H9 (cell line): ENCODE data around the gene NKAIN2. TPM values are rescaled to one million over a fixed set of nuclear protein-coding genes. Genes with fewer than 3 reads are reported as not detected.

Experiments
- DNase-seq: peaks from one replicate; pipeline ENCODE4 v3.0.0-alpha.2; 2017
- H2AFZ ChIP-seq: one replicate; pipeline ENCODE4 v1.6.1; 2013; ENCODE audit warnings: mild to moderate bottlenecking, low read length, control low read depth, moderate library complexity
- H2AK5ac ChIP-seq: 2 replicates; pipeline ENCODE4 v1.6.1; 2013; ENCODE audit warnings: low read length, control low read depth, mixed read lengths; ENCODE audit not compliant: insufficient read length
- H2BK120ac ChIP-seq: one replicate; pipeline ENCODE4 v1.6.1; 2013; ENCODE audit warnings: low read depth, mild to moderate bottlenecking, low read length, control low read depth, inconsistent platforms; ENCODE audit not compliant: poor library complexity, severe bottlenecking
- H2BK12ac ChIP-seq: 2 replicates; pipeline ENCODE4 v1.6.1; 2013; ENCODE audit warnings: low read length, control low read depth, mixed read lengths, low read depth; ENCODE audit not compliant: insufficient read length
- H2BK15ac ChIP-seq: 2 replicates; pipeline ENCODE4 v1.6.1; 2013; ENCODE audit warnings: low read depth, low read length, control low read depth
- H2BK20ac ChIP-seq: one replicate; pipeline ENCODE4 v1.6.1; 2013; ENCODE audit warnings: low read depth, mild to moderate bottlenecking, low read length, control low read depth, inconsistent platforms; ENCODE audit not compliant: poor library complexity, severe bottlenecking
- H2BK5ac ChIP-seq: 2 replicates; pipeline ENCODE4 v1.6.1; 2013; ENCODE audit warnings: low read length, control low read depth, mixed read lengths; ENCODE audit not compliant: insufficient read length
- H3K14ac ChIP-seq: 2 replicates; pipeline ENCODE4 v1.6.1; 2013; ENCODE audit warnings: low read length, control low read depth; ENCODE audit not compliant: insufficient read depth
- H3K18ac ChIP-seq: 2 replicates; pipeline ENCODE4 v1.6.1; 2013; ENCODE audit warnings: low read depth, mild to moderate bottlenecking, mixed read lengths, low read length, control low read depth; ENCODE audit not compliant: insufficient read length
- H3K23ac ChIP-seq: 2 replicates; pipeline ENCODE4 v1.6.1; 2013; ENCODE audit warnings: low read length, control low read depth, mixed read lengths, low read depth; ENCODE audit not compliant: insufficient read length
- H3K23me2 ChIP-seq: 2 replicates; pipeline ENCODE4 v1.6.1; 2013; ENCODE audit warnings: low read depth, mild to moderate bottlenecking, mixed read lengths, low read length, control low read depth; ENCODE audit not compliant: insufficient read length, poor library complexity, severe bottlenecking
- H3K27ac ChIP-seq: 2 replicates; pipeline ENCODE4 v1.5.1; 2013; ENCODE audit warnings: low read length, control low read depth, mixed read lengths, low read depth; ENCODE audit not compliant: insufficient read length
- H3K27me3 ChIP-seq: 2 replicates; pipeline ENCODE4 v1.6.1; 2013; ENCODE audit warnings: low read length, control low read depth, inconsistent platforms; ENCODE audit not compliant: insufficient read depth
- H3K4ac ChIP-seq: 2 replicates; pipeline ENCODE4 v1.6.1; 2013; ENCODE audit warnings: low read depth, mild to moderate bottlenecking, control low read depth, inconsistent platforms, low read length, moderate library complexity
- H3K4me1 ChIP-seq: 2 replicates; pipeline ENCODE4 v1.6.1; 2013; ENCODE audit warnings: low read length, control low read depth, inconsistent platforms; ENCODE audit not compliant: insufficient read depth
- H3K4me2 ChIP-seq: 2 replicates; pipeline ENCODE4 v1.6.1; 2013; ENCODE audit warnings: low read length, control low read depth, mixed read lengths; ENCODE audit not compliant: insufficient read length, insufficient read depth
- H3K56ac ChIP-seq: 2 replicates; pipeline ENCODE4 v1.6.1; 2013; ENCODE audit warnings: low read depth, mild to moderate bottlenecking, mixed read lengths, low read length, control low read depth; ENCODE audit not compliant: insufficient read length
- H3K79me1 ChIP-seq: 2 replicates; pipeline ENCODE4 v1.6.1; 2013; ENCODE audit warnings: low read depth, mild to moderate bottlenecking, moderate library complexity, low read length, control low read depth, inconsistent platforms; ENCODE audit not compliant: insufficient read depth, poor library complexity, severe bottlenecking
- H3K79me2 ChIP-seq: 2 replicates; pipeline ENCODE4 v1.6.1; 2013; ENCODE audit warnings: low read length, control low read depth, inconsistent platforms; ENCODE audit not compliant: insufficient read depth
- H3K9ac ChIP-seq: 2 replicates; pipeline ENCODE4 v1.6.1; 2013; ENCODE audit warnings: low read length, control low read depth, mixed read lengths; ENCODE audit not compliant: insufficient read length; ENCODE audit errors: extremely low read depth
- H3K9me3 ChIP-seq: one replicate; pipeline ENCODE4 v1.6.1; 2013; ENCODE audit warnings: low read depth, low read length, inconsistent platforms; ENCODE audit not compliant: control insufficient read depth
- H3T11ph ChIP-seq: one replicate; pipeline ENCODE4 v1.6.1; 2013; ENCODE audit warnings: mild to moderate bottlenecking, low read length, control low read depth, inconsistent platforms
- H4K20me1 ChIP-seq: one replicate; pipeline ENCODE4 v1.6.1; 2013; ENCODE audit not compliant: control insufficient read depth, insufficient read length, insufficient read depth
- H4K5ac ChIP-seq: 2 replicates; pipeline ENCODE4 v1.6.1; 2013; ENCODE audit warnings: low read depth, mild to moderate bottlenecking, mixed read lengths, low read length, control low read depth; ENCODE audit not compliant: insufficient read length
- H4K8ac ChIP-seq: replicated peaks from 2 replicates; pipeline ENCODE4 v1.6.1; 2013; ENCODE audit warnings: low read length, control low read depth, mixed read lengths, low read depth; ENCODE audit not compliant: insufficient read length
- H4K91ac ChIP-seq: 2 replicates; pipeline ENCODE4 v1.6.1; 2013; ENCODE audit warnings: low read depth, mild to moderate bottlenecking, moderate library complexity, mixed read lengths, low read length, control low read depth; ENCODE audit not compliant: insufficient read length
- H3K27ac Mint-ChIP-seq, 3 experiments: 2 replicates in 2 of 3; 3 replicates in 1 of 3; pipeline ENCODE4 v1.8.0; 2020 to 2021; ENCODE audit warnings: mixed read lengths in 3 of 3, mild to moderate bottlenecking in 1 of 3, moderate library complexity in 1 of 3
- H3K27me3 Mint-ChIP-seq: 2 replicates; pipeline ENCODE4 v1.8.0; 2021; ENCODE audit warnings: low read depth, mild to moderate bottlenecking, moderate library complexity, mixed read lengths
- H3K36me3 Mint-ChIP-seq, 3 experiments: 2 replicates in 2 of 3; 3 replicates in 1 of 3; pipeline ENCODE4 v1.8.0; 2020 to 2021; ENCODE audit warnings: low read depth in 3 of 3, mixed read lengths in 3 of 3; ENCODE audit not compliant: insufficient read depth in 1 of 3
- H3K4me1 Mint-ChIP-seq, 2 experiments: 2 replicates each; pipeline ENCODE4 v1.8.0; 2020; ENCODE audit warnings: mixed read lengths in 2 of 2
- H3K4me3 Mint-ChIP-seq, 2 experiments: 2 replicates in 1 of 2; 3 replicates in 1 of 2; pipeline ENCODE4 v1.8.0; 2020 to 2021; ENCODE audit warnings: mild to moderate bottlenecking in 2 of 2, mixed read lengths in 2 of 2, moderate library complexity in 1 of 2
- H3K9me3 Mint-ChIP-seq, 2 experiments: 2 replicates in 1 of 2; 3 replicates in 1 of 2; pipeline ENCODE4 v1.8.0; 2020; ENCODE audit warnings: mild to moderate bottlenecking in 2 of 2, mixed read lengths in 2 of 2, moderate library complexity in 1 of 2
- CTCF ChIP-seq: fragments of 200-600 bp; sonication (generic); conservative IDR thresholded peaks from 3 replicates; pipeline ENCODE4 v1.8.0; 2021; ENCODE audit warnings: antibody characterized with exemption, mild to moderate bottlenecking
- WGBS: extraction: QIAGEN DNeasy Blood & Tissue Kit; methylation state at CpG from one replicate; pipeline ENCODE4 v1.1.7; 2013; ENCODE audit warnings: missing lambda C conversion rate, low lambda C conversion rate, mixed read lengths; ENCODE audit not compliant: insufficient read length; ENCODE audit errors: extremely low coverage; 5-methylcytosine and 5-hydroxymethylcytosine counted together
- total RNA-seq: library from RNA; stranded (reverse); gene quantifications from 2 replicates; pipeline ENCODE4 v1.2.1, GENCODE V29; 2021

Gene NKAIN2
- total RNA-seq, 1 experiment from 2014 or later: 0.17 TPM

DNA sequence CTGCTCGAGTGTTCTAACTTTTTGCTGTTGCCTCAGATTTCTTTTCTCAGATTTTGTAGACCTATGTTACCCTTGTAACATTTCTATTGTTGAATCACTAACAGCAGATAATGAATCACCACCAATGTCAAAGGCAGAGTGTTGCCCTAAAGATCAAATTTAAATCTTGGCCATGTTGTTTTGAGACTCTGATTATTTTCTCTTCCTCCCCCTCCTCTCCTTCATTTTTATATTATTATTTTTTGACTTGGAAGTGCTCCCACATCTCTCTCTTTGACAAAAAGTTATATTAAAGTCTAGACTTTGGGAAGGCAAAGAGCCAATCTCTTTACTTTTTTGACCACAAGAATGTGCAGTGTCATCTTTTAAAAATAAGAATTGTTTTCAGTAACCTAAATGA is 422.7 kb downstream of the NKAIN2 start:
- no peak overlapping the region for H3K14ac ChIP-seq
- H4K5ac ChIP-seq: no peak overlapping the region
- no peak overlapping the region for H3K4ac ChIP-seq
- no peak overlapping the region for H3K9ac ChIP-seq
- no CpG with 5 or more reads among the region's 1 CpG for WGBS
- H3K27ac ChIP-seq: no peak overlapping the region
- H3T11ph ChIP-seq: no peak overlapping the region
- H2BK120ac ChIP-seq: no peak overlapping the region
- no peak overlapping the region for H4K91ac ChIP-seq
- Mint-ChIP-seq H3K36me3 (peaks cover 6 to 10% (median 6%) of the 10 kb centered on the region in 3 experiments; a peak in 6 of 7 replicates), H3K4me3 (no peak overlapping the region), H3K27ac (no peak overlapping the region), H3K9me3 (peaks cover 8 to 15% of the 10 kb centered on the region in 2 experiments), H3K4me1 (peaks cover 5 to 8% of the 10 kb centered on the region in 2 experiments), H3K27me3 (no peaks in the 10 kb centered on the region; the same call in 1 of the 2 replicates)
- H4K8ac ChIP-seq: no peak overlapping the region
- no peaks in the 10 kb centered on the region for H4K20me1 ChIP-seq
- H2BK15ac ChIP-seq: no peak overlapping the region
- no peak overlapping the region for H3K56ac ChIP-seq
- no peaks in the 10 kb centered on the region for H3K79me2 ChIP-seq
- no peak for TF ChIP-seq CTCF
- no peak overlapping the region for H3K18ac ChIP-seq
- H2BK20ac ChIP-seq: no peak overlapping the region
- H2BK5ac ChIP-seq: no peak overlapping the region
- H3K23me2 ChIP-seq: no peaks in the 10 kb centered on the region
- H3K9me3 ChIP-seq: no peaks in the 10 kb centered on the region
- no peak overlapping the region for H3K23ac ChIP-seq
- H2AK5ac ChIP-seq: no peak overlapping the region
- no peak overlapping the region for H3K4me2 ChIP-seq
- DNase-seq: no peak
- no peaks in the 10 kb centered on the region for H3K27me3 ChIP-seq
- H2BK12ac ChIP-seq: no peak overlapping the region
- H3K79me1 ChIP-seq: no peaks in the 10 kb centered on the region
- H3K4me1 ChIP-seq: no peaks in the 10 kb centered on the region; the same call in 1 of the 2 replicates
- H2AFZ ChIP-seq: no peak overlapping the region
